ENCODE results near the gene P4HTM.

DNA sequence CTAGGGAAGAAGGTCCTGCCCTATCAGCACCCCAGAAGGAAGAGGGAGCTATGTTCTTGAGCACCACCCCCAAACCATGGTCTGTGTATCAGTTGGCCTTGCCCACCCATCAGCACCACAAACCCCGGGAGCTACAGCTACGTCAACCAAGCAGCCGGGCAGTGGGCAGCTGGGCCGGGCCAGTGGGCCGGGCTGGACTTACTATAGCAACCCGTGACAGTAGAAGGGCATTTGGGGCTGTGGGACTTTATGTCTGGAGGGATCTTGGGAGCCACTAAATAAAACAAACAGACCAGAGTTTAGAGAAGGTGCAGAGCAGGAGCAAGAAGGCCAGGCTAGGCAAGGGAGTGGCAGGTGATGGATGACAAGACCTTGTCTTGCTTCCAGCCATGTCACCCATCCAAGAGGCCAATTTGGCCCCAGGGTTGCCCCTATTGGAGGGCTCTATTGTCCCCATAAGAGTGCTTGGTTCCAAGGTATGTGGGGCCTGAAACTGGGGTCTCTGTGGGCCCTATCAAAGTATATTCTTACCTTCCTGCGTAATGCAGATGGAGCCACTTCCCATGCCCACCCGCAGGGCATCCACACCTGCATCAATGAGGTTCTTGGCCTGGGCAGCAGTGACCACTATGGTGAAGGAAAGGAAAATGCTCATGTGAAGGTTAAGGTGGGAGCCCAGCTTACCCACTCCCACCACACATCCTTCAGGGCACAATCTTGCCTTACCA lies 35.9 kb downstream of the P4HTM start:
- TF ChIP-seq POLR2AphosphoS5 (IDR thresholded peaks at IDR 0.05; ENCODE audit: insufficient read depth, low read depth, low read length) (no peak), POLR2A (IDR thresholded peaks at IDR 0.05; ENCODE audit: low read depth, low read length) (no peak), EZH2 (IDR thresholded peaks at IDR 0.05; ENCODE audit: borderline replicate concordance, low read depth, low read length, severe bottlenecking) (no peak), GATA2 (IDR thresholded peaks at IDR 0.05; ENCODE audit: insufficient read depth, insufficient read length, low read depth, low read length) (no peak), JUN (IDR thresholded peaks at IDR 0.05; ENCODE audit: borderline replicate concordance, insufficient read depth, insufficient read length, low read depth) (no peak), FOS (IDR thresholded peaks at IDR 0.05; ENCODE audit: borderline replicate concordance, insufficient read depth, low read length) (no peak), MYC (IDR thresholded peaks at IDR 0.05; ENCODE audit: low read depth, low read length) (no peak)
- TF ChIP-seq, protein P1, sequence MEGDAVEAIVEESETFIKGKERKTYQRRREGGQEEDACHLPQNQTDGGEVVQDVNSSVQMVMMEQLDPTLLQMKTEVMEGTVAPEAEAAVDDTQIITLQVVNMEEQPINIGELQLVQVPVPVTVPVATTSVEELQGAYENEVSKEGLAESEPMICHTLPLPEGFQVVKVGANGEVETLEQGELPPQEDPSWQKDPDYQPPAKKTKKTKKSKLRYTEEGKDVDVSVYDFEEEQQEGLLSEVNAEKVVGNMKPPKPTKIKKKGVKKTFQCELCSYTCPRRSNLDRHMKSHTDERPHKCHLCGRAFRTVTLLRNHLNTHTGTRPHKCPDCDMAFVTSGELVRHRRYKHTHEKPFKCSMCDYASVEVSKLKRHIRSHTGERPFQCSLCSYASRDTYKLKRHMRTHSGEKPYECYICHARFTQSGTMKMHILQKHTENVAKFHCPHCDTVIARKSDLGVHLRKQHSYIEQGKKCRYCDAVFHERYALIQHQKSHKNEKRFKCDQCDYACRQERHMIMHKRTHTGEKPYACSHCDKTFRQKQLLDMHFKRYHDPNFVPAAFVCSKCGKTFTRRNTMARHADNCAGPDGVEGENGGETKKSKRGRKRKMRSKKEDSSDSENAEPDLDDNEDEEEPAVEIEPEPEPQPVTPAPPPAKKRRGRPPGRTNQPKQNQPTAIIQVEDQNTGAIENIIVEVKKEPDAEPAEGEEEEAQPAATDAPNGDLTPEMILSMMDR (IDR thresholded peaks at IDR 0.05; ENCODE audit: extremely low read depth in 1 of 2, insufficient read depth in 1 of 2, low read depth in 1 of 2, low read length in 2 of 2): no peak
- TF ChIP-seq, protein P2, sequence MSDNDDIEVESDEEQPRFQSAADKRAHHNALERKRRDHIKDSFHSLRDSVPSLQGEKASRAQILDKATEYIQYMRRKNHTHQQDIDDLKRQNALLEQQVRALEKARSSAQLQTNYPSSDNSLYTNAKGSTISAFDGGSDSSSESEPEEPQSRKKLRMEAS (IDR thresholded peaks at IDR 0.05; ENCODE audit: insufficient read depth, insufficient read length): no peak

Measured in endothelial cell of umbilical vein (primary cell).